C4-2B (cell line): ENCODE measurements around the gene HOXB4.

Experiments used
- CTCF ChIP-seq: fragments of 450-650 bp; conservative IDR thresholded peaks from 2 replicates; pipeline ENCODE4 v1.5.1; 2017; ENCODE audit warnings: mild to moderate bottlenecking
- ZFX ChIP-seq: fragments of 450-650 bp; IDR thresholded peaks from 2 replicates; pipeline ENCODE4 v1.6.1; 2017

GRCh38 chr17:48551596-48552465, 26.3 kb downstream of the HOXB4 start:
- TF ChIP-seq CTCF (no peak), ZFX (no peak)
